GM12878 (cell line): ENCODE data around the gene DHCR24. TPM values are rescaled to one million over a fixed set of nuclear protein-coding genes. Genes with fewer than 3 reads are reported as not detected.

ENCODE experiments used
- ATAC-seq: fragments of 200-7000 bp; cut with Tn5 transposase; 3 replicates; pipeline ENCODE4 v1.9.1; 2020; ENCODE audit warnings: mild to moderate bottlenecking, moderate library complexity
- BruUV-seq: library from RNA; stranded (reverse); fragments of 400-500 nt; replicated peaks from 2 replicates; lab custom pipeline; 2021; lab: Mats Ljungman, UMichigan
- CTCF ChIA-PET: fragments of 300-600 bp; sonication (Branson Sonifier 250); formaldehyde crosslinking; extraction: SDS; loops from one replicate; lab custom pipeline; 2021; ENCODE audit warnings: inconsistent platforms; lab: Yijun Ruan, JAX
- POLR2A ChIA-PET: fragments of 350-600 bp; formaldehyde crosslinking; extraction: SDS; loops from one replicate; lab custom pipeline; 2021; ENCODE audit warnings: inconsistent platforms; lab: Charles Lee
- RAD21 ChIA-PET: fragments of 300-600 bp; sonication (Branson Sonifier 250); formaldehyde crosslinking; loops from one replicate; lab custom pipeline; 2023; ENCODE audit warnings: antibody characterized with exemption; ENCODE audit not compliant: unreplicated experiment; lab: Charles Lee
- SMC1A ChIA-PET: fragments of 300-600 bp; sonication (Branson Sonifier 250); formaldehyde crosslinking; loops from one replicate; lab custom pipeline; 2023; ENCODE audit not compliant: unreplicated experiment, uncharacterized antibody; lab: Charles Lee
- DNase-seq: peaks from one replicate; pipeline ENCODE4 v3.0.0-alpha.2; 2011; ENCODE audit warnings: low read depth, low spot score
- FAIRE-seq: peaks from 3 replicates; lab custom pipeline; 2011; peaks lifted over from hg19 to GRCh38; lab: Jason Lieb, UNC
- H2AFZ ChIP-seq: 2 replicates; pipeline ENCODE4 v1.6.0; 2011; ENCODE audit warnings: low read depth, low read length, control low read depth; ENCODE audit not compliant: control insufficient read depth
- H3K27ac ChIP-seq: 2 replicates; pipeline ENCODE4 v1.5.1; 2011; ENCODE audit warnings: control low read depth; ENCODE audit not compliant: control insufficient read depth, insufficient read depth
- H3K27me3 ChIP-seq, 2 experiments: replicated peaks in 1 of 2; 2 replicates each; pipeline versions ENCODE4 v1.6.0 to v1.6.1; 2011; ENCODE audit warnings: low read length in 1 of 2; ENCODE audit not compliant: control insufficient read depth in 2 of 2, insufficient read depth in 2 of 2
- H3K36me3 ChIP-seq, 2 experiments: 2 replicates each; pipeline ENCODE4 v1.5.1; 2011; ENCODE audit warnings: low read length in 1 of 2; ENCODE audit not compliant: control insufficient read depth in 2 of 2, insufficient read depth in 2 of 2
- H3K4me1 ChIP-seq: 2 replicates; pipeline ENCODE4 v1.6.1; 2011; ENCODE audit warnings: mild to moderate bottlenecking, low read length, moderate library complexity, mixed read lengths; ENCODE audit not compliant: control insufficient read depth, insufficient read depth
- H3K4me2 ChIP-seq: 2 replicates; pipeline ENCODE4 v1.6.0; 2011; ENCODE audit warnings: control low read depth; ENCODE audit not compliant: control insufficient read depth, insufficient read depth
- H3K4me3 ChIP-seq: fragments of 200-600 bp; sonication (generic); 2 replicates; pipeline ENCODE4 v1.5.1; 2016
- H3K79me2 ChIP-seq: 2 replicates; pipeline ENCODE4 v1.6.0; 2011; ENCODE audit warnings: low read length; ENCODE audit not compliant: control insufficient read depth, insufficient read depth
- H3K9ac ChIP-seq: 2 replicates; pipeline ENCODE4 v1.8.0; 2011; ENCODE audit warnings: low read length, control low read depth, mixed read lengths; ENCODE audit not compliant: control insufficient read depth, insufficient read depth
- H3K9me3 ChIP-seq: replicated peaks from 3 replicates; pipeline ENCODE4 v1.5.1; 2011; ENCODE audit warnings: mild to moderate bottlenecking, low read length; ENCODE audit not compliant: control insufficient read depth, insufficient read depth
- H4K20me1 ChIP-seq: 2 replicates; pipeline ENCODE4 v1.6.0; 2011; ENCODE audit not compliant: control insufficient read depth, insufficient read depth
- DPF2 ChIP-seq: fragments of 450-650 bp; IDR thresholded peaks from 2 replicates; pipeline ENCODE4 v1.6.1; 2017; ENCODE audit warnings: mild to moderate bottlenecking
- EGR1 ChIP-seq, 2 experiments: IDR thresholded peaks; 1 replicate in 1 of 2; 2 replicates in 1 of 2; pipeline ENCODE4 v1.6.1; 2011 to 2012; ENCODE audit warnings: low read depth in 2 of 2, low read length in 2 of 2, borderline replicate concordance in 1 of 2, mild to moderate bottlenecking in 1 of 2, moderate library complexity in 1 of 2
- FOS ChIP-seq: IDR thresholded peaks from 3 replicates; pipeline ENCODE4 v1.6.1; 2011; ENCODE audit warnings: borderline replicate concordance; ENCODE audit not compliant: insufficient read length; ENCODE audit errors: extremely low read depth
- FOXK2 ChIP-seq: fragments of 450-650 bp; IDR thresholded peaks from 2 replicates; pipeline ENCODE4 v1.6.1; 2017; ENCODE audit warnings: mild to moderate bottlenecking, moderate library complexity
- KAT2A ChIP-seq: conservative IDR thresholded peaks from 2 replicates; pipeline ENCODE4 v1.6.1; 2011; ENCODE audit warnings: low read depth, low read length; ENCODE audit not compliant: control insufficient read depth
- NFXL1 ChIP-seq: fragments of 450-650 bp; IDR thresholded peaks from 2 replicates; pipeline ENCODE4 v1.6.1; 2017; ENCODE audit warnings: antibody characterized with exemption, mild to moderate bottlenecking, borderline replicate concordance
- TCF7 ChIP-seq: IDR thresholded peaks from 2 replicates; pipeline ENCODE4 v1.6.1; 2014; ENCODE audit warnings: antibody characterized with exemption, borderline replicate concordance
- ZSCAN29 ChIP-seq: fragments of 450-650 bp; IDR thresholded peaks from 2 replicates; pipeline ENCODE4 v1.6.1; 2017; ENCODE audit warnings: mild to moderate bottlenecking, moderate library complexity
- WGBS: methylation state at CpG from one replicate; pipeline ENCODE4 v1.1.6; 2016; ENCODE audit warnings: low lambda C conversion rate; ENCODE audit not compliant: insufficient replicate concordance, insufficient coverage; ENCODE audit errors: missing lambda C conversion rate; 5-methylcytosine and 5-hydroxymethylcytosine counted together
- in situ Hi-C: fragments of 300-500 bp; cut with MboI; formaldehyde crosslinking; loops from 9 replicates; pipeline ENCODE4 v1.14.3; 2018; ENCODE audit warnings: mixed read lengths
- intact Hi-C: fragments of 100-400 bp; cut with micrococcal nuclease; formaldehyde crosslinking; loops from one replicate; pipeline ENCODE4 v1.14.2; 2022; ENCODE audit not compliant: unreplicated experiment
- polyA plus RNA-seq, 11 experiments: library from polyadenylated mRNA; depleted of rRNA in 4 of 11; unstranded in 6 of 11; stranded (reverse) in 5 of 11; fragments of >200 nt; fragmentation: Nextera tagmentation in 4 of 11; fragmentation: Illumina TruSeq in 1 of 11; extraction: Ambion mirVana in 4 of 11; extraction: Trizol in 1 of 11; gene quantifications; 1 replicate in 1 of 11; 2 replicates in 10 of 11; pipeline versions ENCODE4 v1.2.1 to v1.2.3, GENCODE V29; 2011 to 2016; ENCODE audit warnings: inconsistent platforms in 2 of 11, missing spikeins in 2 of 11, low read depth in 1 of 11
- total RNA-seq, 4 experiments: library from RNA; depleted of rRNA in 3 of 4; stranded (reverse); fragments of >200 nt in 3 of 4; fragmentation: Illumina TruSeq in 1 of 4; extraction: Trizol in 1 of 4; gene quantifications; 2 replicates each; pipeline versions ENCODE4 v1.2.1 to v1.2.3, GENCODE V29; 2013 to 2021
- TF ChIP-seq, protein P1 (sequence below): fragments of 150-350 bp; IDR thresholded peaks from 2 replicates; pipeline ENCODE4 v1.6.1; 2016; ENCODE audit warnings: low read depth, low read length
- TF ChIP-seq, protein P2 (sequence below): IDR thresholded peaks from 2 replicates; pipeline ENCODE4 v1.6.1; 2012; ENCODE audit warnings: improper control_type of control experiment, low read depth, low read length; ENCODE audit not compliant: insufficient replicate concordance

DHCR24 gene
- total and polyA plus RNA-seq, 10 of the 15 experiments (the other 5 are each of a cell fraction or from before 2014, with no cell fraction given), result 23.3 to 169 (median 120) TPM

DNA sequence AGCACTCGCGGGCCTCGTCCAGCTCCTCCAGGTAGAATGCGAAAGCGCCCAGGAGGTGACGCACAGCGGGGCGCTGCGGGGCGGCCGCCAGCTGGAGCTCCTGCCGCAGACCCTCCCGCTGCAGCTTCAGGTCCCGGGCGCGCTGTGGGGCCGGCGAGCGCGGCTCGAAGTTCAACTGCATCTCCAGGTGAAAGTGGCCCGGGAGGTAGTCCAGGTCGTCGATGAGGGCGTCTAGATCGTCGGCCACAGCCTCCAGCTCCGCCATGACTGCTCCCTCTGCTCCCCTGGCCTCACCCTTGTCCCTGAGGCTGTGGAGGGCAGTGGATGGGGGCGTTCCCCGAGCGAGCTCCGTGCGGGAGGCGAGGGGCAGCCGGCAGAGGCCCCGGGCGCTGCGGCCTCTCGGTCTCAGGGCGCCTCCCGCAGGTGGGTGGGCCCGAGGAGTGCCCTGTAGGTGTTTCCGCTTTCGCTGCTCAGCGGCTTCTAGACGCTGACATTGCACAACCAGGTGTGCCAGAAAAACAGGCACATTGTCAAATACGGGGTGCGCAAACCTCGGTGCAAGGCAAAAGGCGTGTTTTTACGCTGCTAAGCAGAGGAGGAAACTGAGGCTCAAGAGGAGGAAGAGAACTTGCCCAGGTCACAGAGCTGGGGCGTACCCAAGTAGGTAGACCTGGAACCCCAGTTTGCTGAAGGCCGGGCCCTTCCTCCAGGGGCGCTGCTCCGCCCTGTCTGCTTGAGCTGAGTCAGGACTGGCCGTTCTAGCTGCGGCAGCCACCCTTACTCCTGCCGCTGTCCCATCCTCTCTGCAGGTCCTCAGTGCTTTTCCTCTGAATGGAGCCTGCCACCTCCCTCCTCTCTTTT lies 85.9 kb downstream of the DHCR24 start, which contains the start of gene TTC22 (continued):
- TF ChIP-seq, protein P1, sequence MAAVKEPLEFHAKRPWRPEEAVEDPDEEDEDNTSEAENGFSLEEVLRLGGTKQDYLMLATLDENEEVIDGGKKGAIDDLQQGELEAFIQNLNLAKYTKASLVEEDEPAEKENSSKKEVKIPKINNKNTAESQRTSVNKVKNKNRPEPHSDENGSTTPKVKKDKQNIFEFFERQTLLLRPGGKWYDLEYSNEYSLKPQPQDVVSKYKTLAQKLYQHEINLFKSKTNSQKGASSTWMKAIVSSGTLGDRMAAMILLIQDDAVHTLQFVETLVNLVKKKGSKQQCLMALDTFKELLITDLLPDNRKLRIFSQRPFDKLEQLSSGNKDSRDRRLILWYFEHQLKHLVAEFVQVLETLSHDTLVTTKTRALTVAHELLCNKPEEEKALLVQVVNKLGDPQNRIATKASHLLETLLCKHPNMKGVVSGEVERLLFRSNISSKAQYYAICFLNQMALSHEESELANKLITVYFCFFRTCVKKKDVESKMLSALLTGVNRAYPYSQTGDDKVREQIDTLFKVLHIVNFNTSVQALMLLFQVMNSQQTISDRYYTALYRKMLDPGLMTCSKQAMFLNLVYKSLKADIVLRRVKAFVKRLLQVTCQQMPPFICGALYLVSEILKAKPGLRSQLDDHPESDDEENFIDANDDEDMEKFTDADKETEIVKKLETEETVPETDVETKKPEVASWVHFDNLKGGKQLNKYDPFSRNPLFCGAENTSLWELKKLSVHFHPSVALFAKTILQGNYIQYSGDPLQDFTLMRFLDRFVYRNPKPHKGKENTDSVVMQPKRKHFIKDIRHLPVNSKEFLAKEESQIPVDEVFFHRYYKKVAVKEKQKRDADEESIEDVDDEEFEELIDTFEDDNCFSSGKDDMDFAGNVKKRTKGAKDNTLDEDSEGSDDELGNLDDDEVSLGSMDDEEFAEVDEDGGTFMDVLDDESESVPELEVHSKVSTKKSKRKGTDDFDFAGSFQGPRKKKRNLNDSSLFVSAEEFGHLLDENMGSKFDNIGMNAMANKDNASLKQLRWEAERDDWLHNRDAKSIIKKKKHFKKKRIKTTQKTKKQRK, result no peak
- no peak for TF ChIP-seq KAT2A

DNA sequence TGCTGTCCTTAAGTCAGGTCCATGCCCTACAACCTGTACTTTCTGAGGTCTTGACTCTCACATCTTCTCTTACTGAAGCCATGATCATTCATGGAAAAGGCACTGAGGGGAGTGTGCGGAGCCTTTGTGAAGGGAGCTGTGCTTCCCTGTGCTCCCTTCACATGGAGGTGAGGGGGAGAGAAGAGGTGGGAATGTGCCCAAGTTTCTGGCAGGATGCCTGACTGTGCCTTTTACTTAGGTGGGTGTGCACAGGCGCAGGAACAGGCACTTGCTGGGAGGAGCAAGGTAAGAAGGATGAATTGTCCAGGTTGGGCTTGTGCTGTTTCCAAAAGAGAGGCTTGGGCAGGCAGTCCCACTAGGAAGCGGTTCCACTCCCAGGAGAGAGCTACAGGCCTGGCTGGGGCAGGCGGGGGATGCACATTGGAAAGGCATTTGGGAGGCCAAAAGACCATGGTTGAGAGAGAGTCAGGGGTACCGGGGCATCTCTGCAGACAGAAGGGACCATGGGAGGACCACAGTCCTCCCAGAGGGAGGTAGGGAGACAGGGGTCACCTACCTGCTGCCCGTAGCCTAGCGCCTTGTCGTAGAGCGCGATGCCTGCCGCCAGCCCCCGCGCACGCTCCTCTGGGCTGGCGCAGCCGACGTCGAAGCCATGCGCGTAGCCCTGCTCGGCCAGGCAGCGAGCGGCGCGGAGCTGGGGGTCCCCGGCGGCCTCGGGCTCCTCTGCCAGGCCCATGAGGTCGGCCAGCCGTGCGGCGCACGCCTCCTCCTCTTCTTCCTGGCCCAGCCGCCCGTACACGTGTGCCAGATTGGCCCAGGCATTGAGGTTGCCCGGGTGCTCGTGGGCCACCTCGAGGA lies 86.7 kb downstream of the DHCR24 start:
- Histone ChIP-seq H3K9ac (peak overlapping the region; percentile 51), H3K36me3 (no peaks in the 10 kb centered on the region), H3K27me3 (no peaks in the 10 kb centered on the region), H2AFZ (peak overlapping the region; percentile 99), H3K79me2 (no peaks in the 10 kb centered on the region), H3K4me2 (peak overlapping the region; percentile 78), H3K9me3 (no peaks in the 10 kb centered on the region), H3K4me1 (peaks cover 37% of the 10 kb centered on the region), H3K27ac (no peak overlapping the region; the same call in 1 of the 2 replicates), H4K20me1 (no peaks in the 10 kb centered on the region), H3K4me3 (peak overlapping the region; percentile 72)
- ChIA-PET RAD21 (interaction anchor here (0.7 to 2.1 kb wide), 12 partner anchors 10 to 145 kb away, joined by 3 to 12 read pairs (median 4); partner anchors contain the start of gene TTC4), SMC1A (interaction anchor here (0.7 to 2.4 kb wide), 8 partner anchors 8 to 311 kb away, joined by 3 to 14 read pairs (median 4); no protein-coding TSS in a partner anchor), CTCF (interaction anchor here (0.6 to 6.5 kb wide), 20 partner anchors 8 to 396 kb away, joined by 3 to 60 read pairs (median 4); partner anchors contain the start of gene PARS2), POLR2A (no interaction called here)
- ATAC-seq (no peak), DNase-seq (no peak), FAIRE-seq (no peak)
- 65% methylated on average over 39 of the region's 39 CpGs for WGBS
- no TSS peak for BruUV-seq
- intact Hi-C loops (loop anchor here (2.0 to 5.0 kb wide), 2 partner anchors 35 to 748 kb away; partner anchors contain the start of genes PARS2, TCEANC2 and TMEM59), in situ Hi-C loops (no loop called here)
- TF ChIP-seq TCF7 (no peak), EGR1 (IDR thresholded peaks at IDR 0.05; ENCODE audit: borderline replicate concordance in 1 of 2, low read depth in 2 of 2, low read length in 2 of 2) (no peak), ZSCAN29 (no peak), NFXL1 (no peak), DPF2 (no peak), FOS (no peak), FOXK2 (no peak)
- TF ChIP-seq, protein P2, sequence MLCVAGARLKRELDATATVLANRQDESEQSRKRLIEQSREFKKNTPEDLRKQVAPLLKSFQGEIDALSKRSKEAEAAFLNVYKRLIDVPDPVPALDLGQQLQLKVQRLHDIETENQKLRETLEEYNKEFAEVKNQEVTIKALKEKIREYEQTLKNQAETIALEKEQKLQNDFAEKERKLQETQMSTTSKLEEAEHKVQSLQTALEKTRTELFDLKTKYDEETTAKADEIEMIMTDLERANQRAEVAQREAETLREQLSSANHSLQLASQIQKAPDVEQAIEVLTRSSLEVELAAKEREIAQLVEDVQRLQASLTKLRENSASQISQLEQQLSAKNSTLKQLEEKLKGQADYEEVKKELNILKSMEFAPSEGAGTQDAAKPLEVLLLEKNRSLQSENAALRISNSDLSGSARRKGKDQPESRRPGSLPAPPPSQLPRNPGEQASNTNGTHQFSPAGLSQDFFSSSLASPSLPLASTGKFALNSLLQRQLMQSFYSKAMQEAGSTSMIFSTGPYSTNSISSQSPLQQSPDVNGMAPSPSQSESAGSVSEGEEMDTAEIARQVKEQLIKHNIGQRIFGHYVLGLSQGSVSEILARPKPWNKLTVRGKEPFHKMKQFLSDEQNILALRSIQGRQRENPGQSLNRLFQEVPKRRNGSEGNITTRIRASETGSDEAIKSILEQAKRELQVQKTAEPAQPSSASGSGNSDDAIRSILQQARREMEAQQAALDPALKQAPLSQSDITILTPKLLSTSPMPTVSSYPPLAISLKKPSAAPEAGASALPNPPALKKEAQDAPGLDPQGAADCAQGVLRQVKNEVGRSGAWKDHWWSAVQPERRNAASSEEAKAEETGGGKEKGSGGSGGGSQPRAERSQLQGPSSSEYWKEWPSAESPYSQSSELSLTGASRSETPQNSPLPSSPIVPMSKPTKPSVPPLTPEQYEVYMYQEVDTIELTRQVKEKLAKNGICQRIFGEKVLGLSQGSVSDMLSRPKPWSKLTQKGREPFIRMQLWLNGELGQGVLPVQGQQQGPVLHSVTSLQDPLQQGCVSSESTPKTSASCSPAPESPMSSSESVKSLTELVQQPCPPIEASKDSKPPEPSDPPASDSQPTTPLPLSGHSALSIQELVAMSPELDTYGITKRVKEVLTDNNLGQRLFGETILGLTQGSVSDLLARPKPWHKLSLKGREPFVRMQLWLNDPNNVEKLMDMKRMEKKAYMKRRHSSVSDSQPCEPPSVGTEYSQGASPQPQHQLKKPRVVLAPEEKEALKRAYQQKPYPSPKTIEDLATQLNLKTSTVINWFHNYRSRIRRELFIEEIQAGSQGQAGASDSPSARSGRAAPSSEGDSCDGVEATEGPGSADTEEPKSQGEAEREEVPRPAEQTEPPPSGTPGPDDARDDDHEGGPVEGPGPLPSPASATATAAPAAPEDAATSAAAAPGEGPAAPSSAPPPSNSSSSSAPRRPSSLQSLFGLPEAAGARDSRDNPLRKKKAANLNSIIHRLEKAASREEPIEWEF, result no peak
